CD4-positive, alpha-beta T cell treated with Interleukin-6 at 100 ng/mL for 8 hours (primary cell): ENCODE results near the gene GLE1.
"Not testable (repeated sequence)": the region's sequence is repeated elsewhere in the genome, so short reads cannot be mapped to it uniquely, and the experiment has no call there.

ENCODE experiments used
- DNase-seq: peaks from one replicate; pipeline ENCODE4 v3.0.0-alpha.2; 2020; ENCODE audit warnings: mixed read lengths, low spot score

GLE1 gene

GRCh38 chr9:128495804-128496417 lies 8.6 kb upstream of the GLE1 start:
- no peak for DNase-seq

DNA sequence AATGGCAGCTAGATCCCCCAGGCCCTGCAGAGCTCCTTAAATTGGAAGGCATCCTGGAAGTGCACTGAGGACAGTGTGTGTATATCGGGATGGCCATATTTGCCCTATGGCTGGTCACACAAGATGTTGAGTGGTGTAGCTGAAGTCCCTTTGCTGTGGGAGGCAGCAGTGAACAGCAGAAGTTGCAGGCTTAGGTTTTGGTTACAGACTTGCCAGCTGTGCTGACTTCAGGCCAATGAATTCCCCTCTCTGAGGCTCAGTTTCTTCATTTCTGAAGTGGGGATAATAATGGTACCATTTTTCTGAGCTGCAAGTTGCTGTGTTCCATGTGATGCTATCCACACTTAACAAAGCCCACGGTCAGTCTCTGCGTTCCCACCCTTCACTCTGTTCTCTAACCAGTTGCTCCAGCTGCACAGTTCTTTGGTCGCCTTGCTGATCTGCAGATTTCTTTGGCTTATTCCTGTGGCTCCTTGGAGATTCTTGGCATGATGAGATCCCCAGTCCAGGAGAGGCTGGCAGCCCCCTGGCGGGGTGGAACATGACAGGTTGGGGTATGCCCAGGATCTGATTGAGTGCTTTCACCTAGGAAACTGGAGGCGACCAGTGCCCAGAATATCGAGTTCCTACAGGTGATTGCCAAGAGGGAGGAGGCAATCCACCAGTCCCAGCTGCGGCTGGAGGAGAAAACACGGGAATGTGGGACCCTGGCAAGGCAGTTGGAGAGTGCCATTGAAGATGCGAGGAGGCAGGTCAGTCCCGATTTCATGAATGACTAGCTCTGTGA lies 6.5 kb upstream of the GLE1 start:
- DNase-seq: no peak

GRCh38 chr9:128498911-128499310 lies 5.6 kb upstream of the GLE1 start:
- DNase-seq: no peak

DNA sequence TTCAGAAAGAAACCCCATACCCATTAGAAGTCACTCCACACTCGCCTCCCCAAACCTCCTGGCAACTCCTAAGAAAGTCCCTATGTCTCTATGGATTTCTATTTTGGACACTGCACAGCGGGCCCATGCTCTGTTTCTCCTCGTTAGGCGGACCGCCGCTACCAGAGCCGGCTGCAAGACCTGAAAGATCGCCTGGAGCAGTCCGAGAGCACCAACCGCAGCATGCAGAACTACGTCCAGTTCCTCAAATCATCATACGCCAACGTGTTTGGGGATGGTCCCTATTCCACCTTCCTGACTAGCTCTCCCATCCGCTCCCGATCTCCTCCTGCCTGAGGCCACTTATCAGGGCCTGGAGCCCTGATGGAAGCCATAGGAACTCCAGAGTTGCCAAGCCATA lies 4.6 kb upstream of the GLE1 start:
- DNase-seq: no peak

- DNase-seq: not testable (repeated sequence)
These were observed 1.1 kb upstream of the GLE1 start for GRCh38 chr9:128503415-128503825.

- DNase-seq: no peak
These were observed 649 bp upstream of the GLE1 start for GRCh38 chr9:128503870-128504269.

DNA sequence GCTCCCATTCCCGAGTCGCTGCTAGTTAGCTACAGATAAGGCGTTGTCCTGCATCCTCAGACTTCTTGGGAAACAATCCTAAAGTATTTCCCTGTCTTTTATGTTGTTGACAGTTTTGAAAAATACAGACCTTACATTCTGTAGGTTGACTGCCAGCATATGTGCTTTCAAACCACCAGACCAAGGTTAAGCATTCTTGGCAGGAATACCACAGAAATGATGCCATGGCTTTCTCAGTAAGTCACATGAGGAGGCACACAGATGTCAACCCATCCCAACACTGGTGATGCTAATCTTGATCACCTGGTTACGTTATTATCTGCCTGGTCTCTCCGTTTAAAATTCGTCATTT lies 871 bp downstream of the GLE1 start:
- no peak for DNase-seq

DNA sequence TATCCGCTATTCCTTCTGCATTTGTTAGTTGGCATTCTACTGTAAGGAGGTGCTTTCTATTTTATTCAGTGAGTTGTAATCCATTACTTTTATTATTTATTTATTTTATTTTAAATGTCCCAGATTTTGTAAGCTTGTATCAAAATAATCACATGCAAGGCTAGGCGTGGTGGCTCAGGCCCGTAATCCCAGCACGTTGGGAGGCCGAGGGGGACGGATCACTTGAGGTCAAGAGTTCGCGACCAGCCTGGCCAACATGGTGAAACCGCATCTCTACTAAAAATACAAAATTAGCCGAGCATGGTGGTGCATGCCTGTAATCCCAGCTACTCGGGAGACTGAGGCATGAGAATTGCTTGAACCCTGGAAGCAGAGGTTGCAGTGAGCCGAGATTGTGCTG lies 1.4 kb downstream of the GLE1 start:
- not testable (repeated sequence) for DNase-seq

DNA sequence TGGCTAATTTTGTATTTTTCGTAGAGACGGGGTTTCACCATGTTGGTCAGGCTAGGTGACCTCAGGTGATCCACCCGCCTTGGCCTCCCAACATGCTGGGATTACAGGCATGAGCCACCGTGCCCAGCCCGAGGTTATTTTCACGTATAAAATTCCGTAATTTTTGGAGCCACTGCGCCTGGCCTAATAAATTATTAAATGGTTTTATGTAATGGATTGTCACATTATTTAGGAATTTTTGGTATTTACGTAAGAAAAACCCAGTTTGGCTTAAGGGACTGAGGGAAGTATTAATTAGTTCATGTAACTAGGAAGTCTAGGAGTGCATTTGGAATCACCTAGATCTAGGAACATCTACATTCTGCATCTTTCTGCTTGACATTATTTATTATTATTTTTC lies 8.3 kb downstream of the GLE1 start:
- DNase-seq: no peak

- no peak for DNase-seq
These were observed 17.4 kb downstream of the GLE1 start for GRCh38 chr9:128521956-128522355.

DNA sequence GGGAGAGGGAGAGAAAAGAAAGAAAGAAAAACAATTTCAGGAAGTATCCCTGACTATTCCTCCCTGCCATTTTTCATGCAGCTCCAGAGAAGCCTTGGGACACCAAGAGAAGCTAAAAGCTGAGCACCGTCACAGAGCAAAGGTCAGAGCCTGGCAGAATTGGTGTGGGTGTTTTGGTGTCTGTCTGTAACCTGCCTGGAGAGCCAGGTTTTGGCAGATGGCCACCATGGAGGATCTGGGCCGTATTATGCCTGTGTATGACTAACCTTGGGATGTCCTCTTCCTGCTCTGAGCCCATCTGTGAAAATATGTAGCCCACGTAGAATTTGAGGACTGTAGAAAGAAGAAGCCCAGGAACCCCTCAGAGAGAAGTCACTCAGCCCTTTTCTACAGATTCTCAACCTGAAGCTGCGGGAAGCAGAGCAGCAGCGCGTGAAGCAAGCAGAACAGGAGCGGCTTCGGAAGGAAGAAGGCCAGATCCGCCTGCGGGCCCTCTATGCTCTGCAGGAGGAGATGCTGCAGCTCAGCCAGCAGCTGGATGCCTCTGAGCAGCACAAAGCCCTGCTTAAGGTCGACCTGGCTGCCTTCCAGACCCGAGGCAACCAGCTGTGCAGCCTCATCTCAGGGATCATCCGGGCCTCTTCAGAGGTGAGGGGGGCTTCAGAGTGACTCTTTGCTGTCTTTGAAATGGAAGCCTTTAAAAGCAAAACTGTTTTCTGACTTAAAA lies 18.8 kb downstream of the GLE1 start:
- no peak for DNase-seq

GRCh38 chr9:128526720-128527119 lies 22.2 kb downstream of the GLE1 start:
- no peak for DNase-seq

GRCh38 chr9:128528445-128529160 lies 24.1 kb downstream of the GLE1 start:
- DNase-seq: no peak

DNA sequence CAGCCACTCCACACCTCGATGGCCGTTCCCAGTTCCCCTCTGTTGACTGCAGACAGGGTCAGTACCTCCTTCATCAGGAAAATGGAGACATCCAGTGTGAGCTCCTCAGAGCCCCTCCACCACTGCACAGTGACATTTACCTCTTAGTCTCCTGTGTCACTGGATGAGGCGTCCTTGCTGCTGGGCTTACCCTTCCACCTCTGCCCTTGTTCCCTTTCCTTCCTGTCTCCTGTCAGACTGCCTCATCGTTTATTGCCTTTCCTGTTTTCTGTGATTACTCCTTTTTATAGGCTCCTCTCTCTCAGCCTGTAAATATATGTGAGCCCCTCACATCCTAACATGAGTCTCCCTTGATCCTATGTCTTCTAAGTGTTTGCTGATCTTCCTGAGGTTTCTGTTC lies 24.7 kb downstream of the GLE1 start:
- DNase-seq: no peak

GRCh38 chr9:128532581-128532980 lies 28.1 kb downstream of the GLE1 start:
- DNase-seq: no peak

- no peak for DNase-seq
These were observed 36.3 kb downstream of the GLE1 start for GRCh38 chr9:128540634-128541360.

DNA sequence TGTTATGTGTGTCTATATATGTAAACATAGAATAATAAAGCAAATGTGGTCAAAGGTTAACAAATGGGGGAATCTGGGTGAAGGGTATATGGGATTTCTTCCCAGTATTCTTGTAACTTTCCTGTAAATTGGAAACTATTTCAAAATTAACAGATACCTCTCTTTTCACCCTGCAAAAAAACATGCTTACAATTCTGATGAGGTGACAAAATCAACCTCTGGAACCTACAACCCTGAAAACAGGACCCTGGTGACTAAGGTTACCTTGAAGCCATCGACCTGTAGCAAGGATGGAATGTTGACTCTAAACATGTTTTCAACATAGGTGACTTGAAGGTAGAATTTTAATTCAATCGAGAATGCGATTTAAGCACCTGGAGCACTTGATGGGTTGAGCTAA lies 42.0 kb downstream of the GLE1 start:
- no peak for DNase-seq

- no peak for DNase-seq
These were observed 44.4 kb downstream of the GLE1 start for GRCh38 chr9:128548876-128549275.

DNA sequence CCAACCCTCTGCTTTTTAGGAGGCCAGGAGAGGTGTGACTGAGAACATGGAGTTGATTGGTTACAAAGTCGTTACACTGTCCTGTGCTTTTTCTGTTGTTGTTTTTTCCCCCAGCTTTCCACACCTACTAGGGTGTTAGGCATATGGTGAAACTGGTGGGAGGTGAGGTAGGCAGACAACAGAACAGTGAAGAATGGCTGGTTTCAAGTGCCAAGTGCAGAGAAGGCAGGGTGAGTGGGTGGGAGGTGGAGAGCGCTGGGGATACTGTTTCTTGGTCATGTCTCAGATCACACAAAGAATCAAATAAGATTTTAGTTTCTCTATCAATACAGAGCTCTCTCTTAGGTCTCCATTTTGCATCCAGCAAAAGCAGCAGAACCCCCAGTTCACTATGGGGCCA lies 45.7 kb downstream of the GLE1 start:
- no peak for DNase-seq

- DNase-seq: no peak
These were observed 46.5 kb downstream of the GLE1 start for GRCh38 chr9:128550770-128551656.

DNA sequence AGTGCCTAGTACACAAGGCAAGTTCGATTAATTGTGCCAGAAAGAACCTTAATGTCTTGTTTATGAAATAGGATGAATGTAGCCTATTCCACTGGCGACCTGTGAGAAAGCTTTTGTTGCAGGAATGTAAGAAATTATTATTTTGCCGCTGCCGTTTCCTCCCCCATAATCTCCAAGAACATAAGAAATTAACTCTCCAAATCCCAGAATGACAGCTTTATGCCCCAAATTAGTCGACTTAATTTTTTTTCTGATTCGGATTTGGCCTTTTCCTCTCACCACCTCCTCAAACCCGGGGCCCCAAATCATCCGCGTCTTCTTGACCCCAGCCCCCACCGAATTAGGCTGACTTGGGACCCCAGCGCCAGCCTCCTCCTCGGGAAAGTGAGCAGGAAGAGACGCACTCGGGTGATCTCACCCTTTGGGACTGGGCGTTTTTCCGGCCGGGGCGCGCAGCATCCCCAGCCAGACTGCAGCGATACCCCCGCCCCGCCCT lies 47.2 kb downstream of the GLE1 start:
- no peak for DNase-seq
